IPS DF 4.7 (cell line): Measurements from ENCODE around the gene TAS1R3.

Source experiments
- DNase-seq: peaks from one replicate; pipeline ENCODE4 v3.0.0-alpha.2; 2013; ENCODE audit warnings: low spot score; ENCODE audit errors: extremely low read depth

TAS1R3 gene

GRCh38 chr1:1324084-1324523 lies 7.0 kb upstream of the TAS1R3 start:
- DNase-seq, result no peak

GRCh38 chr1:1324524-1325287 lies 6.4 kb upstream of the TAS1R3 start, which contains the start of the genes CPTP and INTS11:
CPTP (plus strand) TSS chr1:1324802; CDS start chr1:1326911, 2,109 bp downstream.
INTS11 (minus strand) TSS chr1:1324660; CDS start chr1:1324608, 52 bp downstream.
- no peak for DNase-seq

- DNase-seq, result no peak
Measured at GRCh38 chr1:1325288-1326074, 5.6 kb upstream of the TAS1R3 start.

GRCh38 chr1:1326075-1326605 lies 4.9 kb upstream of the TAS1R3 start:
- DNase-seq, result no peak

GRCh38 chr1:1327291-1327690 lies 3.8 kb upstream of the TAS1R3 start:
- DNase-seq, result no peak

GRCh38 chr1:1328254-1328653 lies 2.8 kb upstream of the TAS1R3 start:
- no peak for DNase-seq

GRCh38 chr1:1329304-1330210 lies 1.5 kb upstream of the TAS1R3 start:
- no peak for DNase-seq

GRCh38 chr1:1330366-1331067 lies 563 bp upstream of the TAS1R3 start:
- DNase-seq, result no peak

- DNase-seq, result no peak
Measured at GRCh38 chr1:1332031-1332755, 1.1 kb downstream of the TAS1R3 start.

GRCh38 chr1:1332774-1333480 lies 1.8 kb downstream of the TAS1R3 start:
- DNase-seq, result no peak

- no peak for DNase-seq
Measured at GRCh38 chr1:1333551-1334241, 2.6 kb downstream of the TAS1R3 start.

GRCh38 chr1:1334835-1335234 lies 3.8 kb downstream of the TAS1R3 start:
- DNase-seq, result no peak

- no peak for DNase-seq
Measured at GRCh38 chr1:1335283-1335682, 4.2 kb downstream of the TAS1R3 start.

GRCh38 chr1:1335792-1336248 lies 4.7 kb downstream of the TAS1R3 start:
- DNase-seq, result no peak

GRCh38 chr1:1336446-1336845 lies 5.4 kb downstream of the TAS1R3 start:
- no peak for DNase-seq

- DNase-seq, result no peak
Measured at GRCh38 chr1:1336931-1337792, 6.1 kb downstream of the TAS1R3 start.

- DNase-seq, result no peak
Measured at GRCh38 chr1:1337793-1338147, 6.7 kb downstream of the TAS1R3 start.

- no peak for DNase-seq
Measured at GRCh38 chr1:1338278-1338677, 7.2 kb downstream of the TAS1R3 start.
